Dedifferentiated amniotic fluid mesenchymal stem cell (primary cell): ENCODE results near the gene FEM1A.

Source experiments
- DNase-seq: peaks from one replicate; pipeline ENCODE4 v3.0.0-alpha.2; 2016; ENCODE audit errors: extremely low spot score

The FEM1A gene

DNA sequence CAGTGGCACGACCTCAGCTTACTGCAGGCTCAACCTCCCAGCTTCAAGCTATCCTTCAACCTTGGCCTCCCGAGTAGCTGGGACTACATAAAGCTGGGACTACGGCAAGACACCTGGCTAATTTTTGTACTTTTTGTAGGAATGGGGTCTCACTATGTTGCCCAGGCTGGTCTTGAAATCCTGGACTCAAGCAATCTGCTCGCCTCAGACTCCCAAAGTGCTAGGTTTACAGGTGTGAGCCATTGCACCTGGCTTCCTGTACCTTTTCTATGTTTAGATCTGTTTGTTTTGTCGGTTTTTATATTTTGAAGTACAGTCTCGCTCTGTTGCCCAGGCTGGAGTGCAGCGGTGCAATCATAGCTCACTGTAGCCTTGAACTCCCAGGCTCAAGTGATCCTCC lies 57.5 kb downstream of the FEM1A start:
- no peak for DNase-seq
